HG02884 (cell line): ENCODE results near the gene FAXDC2.
"Not testable (repeated sequence)": the region's sequence is repeated elsewhere in the genome, so short reads cannot be mapped to it uniquely, and the experiment has no call there.

Experiments
- ATAC-seq: cut with Tn5 transposase; IDR thresholded peaks from one replicate; pipeline ENCODE4 v1.9.1; 2021; ENCODE audit warnings: mild to moderate bottlenecking, moderate library complexity; ENCODE audit not compliant: unreplicated experiment

The FAXDC2 gene

GRCh38 chr5:154862766-154863165 is 12.4 kb upstream of the FAXDC2 start:
- no peak for ATAC-seq

DNA sequence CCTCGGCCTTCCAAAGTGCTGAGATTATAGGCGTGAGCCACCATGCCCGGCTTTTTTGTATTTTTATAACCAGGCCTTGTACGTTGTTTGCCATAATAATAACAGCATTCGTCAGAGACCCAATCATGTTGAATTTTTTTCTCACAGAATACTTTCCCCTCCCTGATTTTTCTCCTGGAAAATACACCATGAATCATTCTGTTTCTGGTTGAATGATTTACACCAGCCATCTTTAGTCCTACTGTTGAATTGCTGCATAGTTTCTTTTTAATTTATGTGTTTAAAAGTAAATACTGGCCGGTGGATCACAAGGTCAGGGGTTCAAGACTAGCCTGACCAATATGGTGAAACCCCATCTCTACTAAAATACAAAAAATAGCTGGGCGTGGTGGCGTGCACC is 11.5 kb upstream of the FAXDC2 start:
- ATAC-seq: no peak

DNA sequence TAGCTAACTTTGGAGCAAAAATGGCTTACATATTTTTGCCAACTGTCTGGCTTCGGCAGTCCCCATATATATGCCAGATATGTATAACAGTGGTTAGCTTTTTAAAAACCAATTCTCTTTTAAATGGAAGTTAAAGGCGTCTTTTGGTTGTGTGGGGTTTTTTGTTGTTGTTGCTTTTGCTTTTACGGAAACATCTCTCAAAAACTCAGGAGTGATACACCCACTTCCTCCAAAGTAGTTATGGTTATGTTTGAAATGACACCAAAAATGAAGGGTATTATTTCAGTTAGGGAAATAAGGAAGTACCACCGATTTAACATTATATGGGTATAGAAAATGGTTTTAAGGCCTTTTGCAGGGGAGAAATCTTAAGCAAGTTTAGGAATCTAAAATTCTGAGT is 10.4 kb upstream of the FAXDC2 start:
- ATAC-seq: no peak

- no peak for ATAC-seq
Observed at GRCh38 chr5:154860123-154860522, 9.7 kb upstream of the FAXDC2 start.

- ATAC-seq: no peak
Observed at GRCh38 chr5:154858972-154859871, 8.8 kb upstream of the FAXDC2 start.

- peak; percentile 73 for ATAC-seq
Observed at GRCh38 chr5:154858297-154858971, 8.0 kb upstream of the FAXDC2 start, which contains the start of gene CNOT8. TSS of gene CNOT8 (plus strand) at chr5:154858627. CDS start at chr5:154863279, 4,652 bp downstream.

DNA sequence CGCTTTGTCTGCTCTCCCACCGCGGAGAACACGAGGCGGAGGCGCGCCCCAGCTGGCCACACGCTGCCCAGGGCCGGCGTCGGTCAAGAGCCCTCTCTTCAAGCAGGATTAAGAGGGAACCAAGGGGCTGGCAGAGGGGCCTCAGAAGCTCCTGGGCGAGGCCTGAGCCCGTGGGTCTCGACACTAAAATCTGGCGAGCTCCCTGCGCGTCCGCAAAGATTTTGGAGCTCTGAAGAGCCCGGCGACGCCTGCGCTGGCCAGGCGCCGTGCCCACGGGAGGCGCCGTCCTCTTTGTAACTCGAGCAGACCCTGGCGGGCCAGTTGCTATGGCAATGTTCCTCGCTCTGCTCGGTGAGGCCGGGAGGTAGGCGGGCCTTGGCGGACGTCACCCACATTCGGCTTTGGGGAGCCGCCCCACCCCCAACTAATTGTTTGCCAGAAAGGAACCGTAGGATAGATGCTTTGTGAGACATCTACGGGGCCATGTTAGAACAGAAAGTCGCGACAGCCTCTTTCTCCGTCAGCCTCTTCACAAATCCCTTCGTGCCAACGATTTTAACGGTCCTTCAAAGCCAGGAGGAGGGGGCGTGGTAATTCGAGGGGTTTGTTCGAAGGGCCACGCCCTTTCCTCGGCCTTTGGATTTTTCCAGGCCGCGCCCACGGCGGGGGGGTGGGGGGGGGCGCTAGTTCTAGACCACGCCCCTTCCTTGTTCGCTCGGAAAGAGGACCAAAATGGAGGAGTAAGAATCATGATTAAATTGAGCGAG is 7.3 kb upstream of the FAXDC2 start:
- peak; percentile 54 for ATAC-seq

GRCh38 chr5:154851351-154851750 is 948 bp upstream of the FAXDC2 start:
- ATAC-seq: no peak

- ATAC-seq: no peak
Observed at GRCh38 chr5:154849791-154850201, 607 bp downstream of the FAXDC2 start.

DNA sequence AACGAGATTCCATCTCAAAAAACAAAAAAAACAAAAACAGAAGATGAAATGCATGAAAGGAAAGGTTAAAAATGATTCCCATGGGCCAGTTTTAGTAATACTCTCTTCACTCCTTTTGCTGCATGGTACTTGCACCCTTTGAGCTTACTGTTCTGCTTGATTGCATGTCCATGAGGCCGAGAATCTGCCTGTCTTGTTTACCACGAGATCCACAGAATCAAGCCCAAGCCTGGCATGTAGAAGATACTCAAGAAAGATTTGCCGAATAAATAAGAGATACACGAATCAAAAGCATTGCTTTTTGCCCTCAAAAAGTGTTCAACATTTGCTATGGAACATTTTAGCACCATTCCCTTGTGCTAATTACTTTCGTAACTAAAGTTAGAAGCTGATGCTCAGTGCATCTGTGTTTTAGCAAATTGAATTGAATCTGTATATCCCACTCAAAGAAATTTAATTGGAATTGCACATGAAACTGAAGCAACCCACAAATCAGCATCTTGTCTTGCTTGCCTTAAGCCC is 1.1 kb downstream of the FAXDC2 start:
- ATAC-seq: no peak

DNA sequence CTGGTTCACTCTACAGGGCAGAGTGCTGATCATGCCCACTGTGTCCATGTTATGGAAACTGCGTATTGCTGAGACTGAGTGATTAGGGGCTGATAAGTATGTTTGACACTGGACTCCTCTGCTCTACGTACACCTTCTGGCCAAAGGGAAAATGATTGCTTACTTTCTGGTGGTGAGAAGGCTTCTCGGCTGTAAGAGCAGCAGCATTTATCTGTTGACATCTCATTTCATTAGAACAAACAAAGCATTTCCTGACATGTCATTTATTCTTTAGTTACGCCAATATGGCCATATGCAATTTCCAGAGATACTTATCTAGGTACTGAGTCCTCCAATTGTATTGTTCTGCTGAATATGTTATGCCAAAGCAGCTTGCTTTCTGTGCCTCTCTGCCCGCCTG is 5.6 kb downstream of the FAXDC2 start:
- ATAC-seq: no peak

DNA sequence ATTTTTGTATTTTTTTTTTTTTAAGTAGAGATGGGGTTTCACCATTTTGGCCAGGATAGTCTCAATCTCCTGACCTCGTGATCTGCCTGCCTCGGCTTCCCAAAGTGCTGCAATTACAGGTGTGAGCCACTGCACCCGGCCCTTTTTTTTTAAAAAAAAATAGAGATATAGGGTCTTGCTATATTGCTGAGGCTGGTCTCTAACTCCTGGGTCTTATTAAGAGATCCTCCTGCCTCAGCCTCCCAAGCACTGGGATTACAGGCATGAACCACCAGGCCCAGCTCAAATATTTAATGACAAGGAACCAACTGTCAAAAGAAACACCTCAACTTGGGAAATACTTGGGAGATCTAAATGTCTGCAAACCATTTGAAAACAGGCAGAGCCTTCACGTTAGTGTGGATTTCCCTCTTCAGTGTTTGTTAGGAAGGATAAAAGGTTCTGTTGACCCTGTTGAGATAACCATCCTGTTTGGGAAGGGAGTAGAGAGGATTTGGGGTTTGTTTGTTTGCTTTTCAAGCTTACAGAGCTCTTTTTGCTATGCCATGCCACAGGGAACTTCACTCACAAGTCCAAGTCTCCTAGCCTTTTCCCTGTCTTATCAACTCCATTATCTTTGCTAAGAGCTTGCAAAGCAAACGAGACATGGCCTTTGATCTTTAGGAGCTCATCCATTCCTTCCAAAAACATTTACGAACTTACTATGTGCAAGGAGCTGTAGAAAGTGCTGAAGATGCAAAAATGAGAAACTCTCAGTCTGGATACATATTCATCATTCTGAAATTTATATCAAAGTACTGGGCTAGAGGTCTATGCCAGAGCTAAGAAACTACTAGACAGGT is 7.5 kb downstream of the FAXDC2 start:
- no peak for ATAC-seq

- no peak for ATAC-seq
Observed at GRCh38 chr5:154841273-154841661, 9.1 kb downstream of the FAXDC2 start.

GRCh38 chr5:154840435-154841272 is 9.7 kb downstream of the FAXDC2 start:
- no peak for ATAC-seq

DNA sequence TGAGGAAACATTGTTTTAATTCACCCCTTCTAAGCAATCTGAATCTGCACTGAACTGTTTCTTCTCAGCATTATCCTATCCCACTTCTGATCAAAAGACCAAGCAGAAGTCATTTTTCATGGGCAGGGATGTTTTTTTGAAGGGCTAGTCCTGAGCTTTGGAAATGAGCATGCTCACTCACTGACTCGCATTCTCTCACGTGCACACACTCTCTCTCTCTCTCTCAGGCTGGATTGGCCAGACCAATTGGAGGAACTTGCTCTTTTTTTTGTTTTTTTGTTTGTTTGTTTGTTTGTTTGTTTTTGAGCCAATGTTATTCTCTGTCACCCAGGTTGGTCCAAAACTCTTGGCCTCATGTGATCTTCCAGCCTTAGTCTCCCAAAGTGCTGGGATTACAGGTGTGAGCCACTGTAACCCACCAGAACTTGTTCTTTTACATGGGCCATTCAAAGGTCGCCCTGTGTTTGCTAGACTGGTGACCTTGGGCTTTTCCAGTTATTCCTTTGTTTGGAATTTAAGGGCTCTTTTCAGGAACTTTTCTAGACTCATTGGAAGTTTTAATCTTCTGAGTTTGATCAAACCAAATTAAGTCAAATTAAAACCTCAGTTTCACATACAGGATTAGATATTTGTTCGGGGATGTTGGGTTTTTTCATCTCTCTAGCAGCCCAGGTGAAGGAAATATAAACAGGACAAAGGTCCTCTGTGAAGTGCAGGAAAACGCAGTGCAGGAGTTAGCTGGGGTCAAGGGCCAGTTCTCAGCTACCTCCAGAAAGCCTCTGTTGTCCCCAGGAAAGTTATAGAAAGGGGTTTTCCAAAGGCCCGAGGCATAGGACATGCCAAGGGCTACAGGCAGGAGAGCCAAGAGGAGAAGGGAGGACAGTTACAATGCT is 13.1 kb downstream of the FAXDC2 start:
- ATAC-seq: no peak

- no peak for ATAC-seq
Observed at GRCh38 chr5:154836225-154836624, 14.2 kb downstream of the FAXDC2 start.

- not testable (repeated sequence) for ATAC-seq
Observed at GRCh38 chr5:154835701-154836052, 14.7 kb downstream of the FAXDC2 start.

- ATAC-seq: no peak
Observed at GRCh38 chr5:154834053-154834452, 16.4 kb downstream of the FAXDC2 start.
